ENCODE data around the gene NPFFR1.

Gene NPFFR1

DNA sequence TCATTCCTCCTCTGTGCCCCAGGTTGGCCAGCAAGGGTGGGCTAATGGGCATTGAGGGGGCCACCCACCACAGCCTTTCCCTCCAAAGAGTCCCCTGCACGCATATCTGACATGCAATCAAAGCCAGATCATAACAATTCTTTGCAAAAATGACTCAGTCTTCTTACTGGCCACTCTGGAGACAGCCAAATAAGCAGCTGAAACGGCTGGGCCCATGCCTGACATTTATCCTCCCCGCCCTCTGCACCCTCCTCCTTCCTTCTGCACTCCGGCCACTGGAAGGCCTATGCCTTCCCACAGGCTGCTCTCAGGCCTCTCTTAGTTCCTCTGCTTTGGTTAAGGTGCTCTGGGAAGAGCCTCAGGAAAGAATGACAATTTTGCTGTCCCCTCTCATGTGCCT lies 29.2 kb upstream of the NPFFR1 start:
- FAIRE-seq = no peak

DNA sequence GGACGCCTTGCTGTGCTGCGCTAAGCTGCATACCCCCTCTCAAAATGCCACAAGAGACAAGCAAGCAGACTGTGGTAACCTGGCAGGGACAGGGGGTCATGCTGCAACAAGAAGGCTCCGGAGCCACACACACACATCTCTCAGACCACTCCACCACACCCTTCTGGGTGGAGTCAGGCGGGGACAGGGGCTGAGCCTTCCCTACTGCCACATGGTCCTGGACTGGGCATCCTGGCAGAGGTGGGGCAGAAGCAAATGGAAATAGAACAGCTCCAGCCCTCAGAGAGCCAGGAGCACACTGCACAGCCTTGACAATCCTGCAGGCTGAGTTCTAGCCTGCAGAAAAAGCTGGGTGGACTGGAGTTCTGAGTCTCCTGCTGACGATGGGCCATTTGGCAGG lies 28.4 kb upstream of the NPFFR1 start:
- no peak for FAIRE-seq

DNA sequence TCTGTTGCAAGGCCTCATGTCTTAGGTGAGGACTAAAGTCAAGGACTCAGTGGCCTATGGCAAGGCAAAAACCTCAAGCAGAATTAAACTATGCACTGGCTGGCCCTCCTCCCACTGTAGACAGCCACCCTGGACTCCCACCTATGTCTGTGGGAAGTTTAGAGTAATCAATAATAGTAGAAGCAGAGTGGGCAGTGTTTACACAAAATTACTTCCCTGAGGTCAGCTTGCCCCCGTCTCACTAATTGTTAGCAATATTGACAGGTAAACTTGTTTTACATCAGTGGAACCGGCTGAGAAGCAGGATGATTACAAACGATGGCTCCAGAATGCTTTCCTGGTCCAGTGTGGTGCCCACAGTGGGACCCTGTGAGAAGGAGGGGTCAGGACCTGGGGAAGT lies 27.9 kb upstream of the NPFFR1 start:
- FAIRE-seq = no peak

DNA sequence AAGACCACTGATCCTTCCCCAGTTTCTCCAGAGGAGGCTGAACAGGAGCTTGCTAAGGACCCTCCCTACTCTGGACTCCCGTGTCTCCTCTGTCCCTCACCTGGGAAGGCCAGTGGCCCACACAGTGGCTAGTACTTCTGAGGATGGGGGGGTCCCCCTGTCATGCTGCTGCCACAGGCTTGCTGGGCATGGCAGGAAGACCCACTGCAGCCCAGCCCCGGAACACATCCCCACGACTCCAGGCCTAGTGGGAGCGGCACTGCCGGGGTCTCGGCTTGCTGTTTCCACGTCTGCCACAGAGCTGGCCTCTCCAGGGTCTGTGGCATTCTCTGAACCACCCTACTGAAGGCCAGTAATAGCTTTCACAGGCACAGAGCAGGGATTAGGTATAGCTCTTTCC lies 25.9 kb upstream of the NPFFR1 start:
- FAIRE-seq = no peak

DNA sequence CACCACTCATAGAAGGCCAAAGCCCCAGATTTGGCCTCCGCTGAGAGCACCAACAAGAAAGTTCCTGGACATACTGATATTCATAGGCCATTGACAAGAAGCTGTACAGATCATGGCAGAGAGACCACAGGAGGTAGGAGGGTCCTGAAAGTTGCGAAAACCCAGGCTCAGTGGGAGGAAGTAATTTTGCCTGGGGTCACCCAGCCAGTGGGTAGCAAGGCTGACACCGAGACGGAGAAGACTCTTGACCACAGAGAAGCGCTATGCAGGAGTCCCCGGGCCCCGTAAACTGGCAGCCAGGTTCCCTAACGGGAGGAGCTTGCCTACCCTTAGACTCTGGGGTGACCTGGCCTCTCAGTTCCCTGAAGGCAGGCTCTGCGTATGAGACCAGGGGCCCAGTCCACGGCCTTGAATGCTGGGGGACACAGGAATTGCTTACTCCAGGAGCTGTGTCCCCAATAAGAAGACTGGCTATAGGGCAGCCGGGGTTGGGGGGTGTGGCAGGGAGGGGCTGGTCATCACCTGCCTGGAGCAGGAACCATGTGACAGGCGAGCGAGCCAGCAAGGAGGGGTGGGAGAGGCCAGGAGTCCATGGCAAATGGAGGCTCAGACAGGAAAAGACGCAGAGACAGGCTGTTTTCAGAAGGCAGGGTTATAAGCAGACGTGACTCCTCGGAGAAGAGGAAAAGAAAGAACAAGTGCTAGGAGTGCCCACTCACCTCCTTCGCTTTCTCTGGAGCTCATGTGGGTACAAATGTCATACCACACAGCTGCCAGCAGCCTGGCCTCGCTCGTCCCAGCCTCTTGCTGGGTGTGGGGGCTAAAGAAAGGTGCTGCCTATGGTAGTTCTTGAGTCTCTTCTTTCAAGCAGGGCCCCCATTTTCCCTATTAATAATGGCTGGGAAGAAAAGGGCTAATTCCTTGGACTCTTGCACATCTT lies 24.6 kb upstream of the NPFFR1 start:
- no peak for FAIRE-seq

DNA sequence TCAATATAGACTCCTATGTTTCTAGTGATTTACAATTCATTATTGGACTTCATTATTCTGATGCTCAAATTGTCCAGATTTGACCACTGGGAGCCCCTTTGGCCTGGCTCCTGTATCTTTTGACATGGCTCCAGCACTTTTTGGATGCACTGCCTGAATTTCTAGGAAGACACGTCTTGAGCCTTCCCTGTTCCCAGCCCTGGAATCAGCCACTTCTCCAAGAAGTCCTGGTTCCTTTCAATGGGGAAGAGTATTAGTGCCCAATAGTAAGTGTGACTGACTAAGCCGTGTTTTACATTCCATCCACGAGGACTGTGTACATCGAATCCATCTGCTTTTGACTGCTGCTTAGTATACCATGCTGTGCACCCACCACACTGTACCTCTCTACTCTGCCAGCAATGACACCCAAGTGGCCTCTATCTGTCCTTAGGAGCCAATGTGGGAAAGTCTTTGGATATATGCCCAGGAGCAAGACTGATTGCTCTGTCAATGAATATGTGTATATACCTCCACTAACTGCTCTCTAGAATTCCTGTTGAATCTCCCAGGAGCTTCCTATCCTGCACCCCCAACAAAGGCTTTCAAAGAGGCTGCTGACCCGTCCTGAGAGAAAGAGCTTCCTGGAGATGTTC lies 23.2 kb upstream of the NPFFR1 start:
- no peak for FAIRE-seq

DNA sequence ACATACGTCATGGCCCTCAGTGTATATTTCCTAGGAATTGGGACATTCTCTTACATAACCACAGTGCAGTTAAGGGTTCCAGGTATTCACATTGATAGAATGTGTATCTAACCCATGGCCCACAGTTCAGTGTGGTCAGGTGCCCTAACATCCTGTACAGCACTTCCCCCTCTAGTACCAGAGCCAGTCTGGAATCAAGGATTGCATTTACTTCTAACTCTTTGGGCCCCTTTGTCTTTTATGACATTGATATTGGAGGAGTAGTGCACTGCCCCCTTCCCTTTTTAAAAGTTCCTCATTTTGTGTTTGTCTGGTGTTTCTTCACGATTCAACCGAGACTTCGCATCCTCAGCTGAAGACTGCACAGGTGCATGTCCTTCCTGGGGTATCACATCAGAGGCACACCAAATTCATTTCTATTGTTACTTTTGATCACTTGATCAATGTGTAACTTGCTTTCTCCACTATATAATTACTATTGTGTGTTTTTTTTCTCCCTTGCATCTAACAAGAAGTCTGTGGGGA lies 22.4 kb upstream of the NPFFR1 start:
- FAIRE-seq = no peak

DNA sequence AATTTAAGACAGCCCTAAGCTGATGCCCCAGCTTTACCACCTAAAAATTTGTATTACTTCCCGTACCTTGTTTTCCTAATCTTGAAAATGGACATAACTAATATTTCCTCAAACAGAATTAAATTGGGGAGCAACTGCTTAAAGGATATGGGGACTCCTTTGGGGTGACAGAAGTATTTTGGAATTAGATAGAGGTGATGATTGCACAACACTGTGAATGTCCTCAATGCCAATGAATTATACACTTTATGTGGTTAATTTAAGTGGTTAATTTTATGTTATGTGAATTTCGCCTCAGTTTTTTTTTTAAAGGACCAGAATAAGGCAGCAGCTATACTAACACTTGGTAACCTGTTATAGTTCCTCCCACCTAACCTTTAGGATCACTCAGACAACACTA lies 19.9 kb upstream of the NPFFR1 start:
- no peak for FAIRE-seq

DNA sequence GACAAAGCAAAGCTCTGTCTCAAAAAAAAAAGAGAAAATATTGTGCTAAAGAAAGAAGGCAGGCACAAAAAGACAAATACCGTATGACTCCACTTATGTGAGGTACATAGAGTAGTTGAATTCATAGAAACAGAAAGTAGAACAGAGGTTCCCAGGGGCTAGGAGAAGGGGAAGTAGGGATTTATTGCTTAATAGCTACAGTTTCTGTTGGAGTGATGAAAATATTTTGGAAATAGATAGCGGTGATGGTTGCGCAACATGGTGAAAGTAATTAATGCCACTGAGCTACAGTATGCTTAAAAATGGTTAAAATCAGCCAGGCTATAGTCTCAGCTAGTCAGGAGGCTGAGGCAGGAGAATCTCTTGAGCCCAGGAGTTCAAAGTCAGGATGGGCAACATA lies 18.5 kb upstream of the NPFFR1 start:
- FAIRE-seq = no peak

DNA sequence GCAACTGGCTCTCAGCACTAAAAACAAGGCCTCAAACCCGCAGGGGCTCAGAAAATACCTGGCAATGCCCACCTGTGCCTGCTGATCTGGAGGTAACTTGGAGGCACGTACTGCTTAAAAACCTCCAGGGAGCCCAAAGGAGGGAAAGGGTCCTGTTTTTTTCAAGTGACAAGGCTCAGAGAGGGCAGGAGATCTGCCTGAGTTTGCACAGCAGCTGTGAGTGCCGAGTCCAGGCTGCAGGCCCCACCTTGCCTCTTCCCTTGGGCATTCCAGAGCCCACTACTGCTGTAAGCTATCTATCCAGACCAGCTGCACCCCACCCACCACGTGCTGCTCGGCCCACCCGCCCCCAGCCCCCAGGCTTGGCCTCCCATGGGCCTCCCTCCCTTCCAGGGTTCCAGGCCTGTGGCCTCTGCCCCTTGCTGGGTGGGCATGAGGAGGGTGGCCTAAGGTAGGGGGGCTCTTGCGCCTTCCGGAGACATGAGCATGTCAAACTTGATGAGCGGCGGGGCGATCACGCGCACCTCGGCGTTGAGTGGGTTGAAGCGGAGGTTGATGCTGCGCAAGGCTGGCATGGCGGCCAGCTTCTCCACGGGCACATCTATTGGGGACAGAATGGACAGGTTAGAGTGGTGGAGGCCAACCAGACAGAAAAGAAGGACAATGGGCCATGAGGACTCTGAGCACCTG lies 17.2 kb upstream of the NPFFR1 start:
- no peak for FAIRE-seq

DNA sequence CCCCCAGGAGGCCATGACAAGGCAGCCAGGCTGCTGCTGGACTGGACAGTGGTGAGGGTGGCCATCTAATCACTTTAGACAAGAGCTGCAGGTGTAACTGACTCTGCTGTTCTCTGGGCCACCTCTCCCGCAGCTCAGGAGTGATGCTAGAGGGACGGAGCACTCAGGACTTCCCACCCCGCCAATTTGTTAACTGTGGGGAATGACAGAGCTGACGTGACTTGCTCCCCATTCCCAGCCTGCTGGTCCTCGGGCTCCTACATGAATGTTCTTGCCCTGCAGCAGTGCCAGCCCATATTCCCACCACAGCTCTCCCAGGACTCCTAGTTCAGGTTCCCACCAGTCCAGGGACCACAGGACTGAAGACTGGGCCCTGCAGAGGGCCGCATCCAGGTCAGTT lies 16.7 kb upstream of the NPFFR1 start:
- FAIRE-seq = no peak

DNA sequence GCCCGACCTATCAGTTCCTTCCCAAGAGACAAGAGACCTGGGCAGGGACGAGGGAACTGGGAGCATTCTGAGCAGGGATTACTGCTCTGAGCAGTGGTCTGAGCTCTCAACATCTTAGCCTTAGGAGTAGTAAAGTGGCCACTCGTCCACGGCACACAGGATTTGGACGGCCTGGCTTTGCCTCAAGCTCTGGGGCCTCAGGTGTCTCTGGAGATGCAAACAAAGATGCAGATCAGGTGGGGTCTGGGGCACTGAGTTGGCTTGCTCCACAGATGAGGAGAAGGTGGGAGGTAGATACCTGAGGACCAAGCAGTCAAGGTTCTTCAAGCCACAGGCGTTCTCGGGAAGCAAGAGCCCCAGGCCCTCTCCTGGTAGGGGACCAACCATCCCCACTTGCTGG lies 16.1 kb upstream of the NPFFR1 start:
- FAIRE-seq = no peak

DNA sequence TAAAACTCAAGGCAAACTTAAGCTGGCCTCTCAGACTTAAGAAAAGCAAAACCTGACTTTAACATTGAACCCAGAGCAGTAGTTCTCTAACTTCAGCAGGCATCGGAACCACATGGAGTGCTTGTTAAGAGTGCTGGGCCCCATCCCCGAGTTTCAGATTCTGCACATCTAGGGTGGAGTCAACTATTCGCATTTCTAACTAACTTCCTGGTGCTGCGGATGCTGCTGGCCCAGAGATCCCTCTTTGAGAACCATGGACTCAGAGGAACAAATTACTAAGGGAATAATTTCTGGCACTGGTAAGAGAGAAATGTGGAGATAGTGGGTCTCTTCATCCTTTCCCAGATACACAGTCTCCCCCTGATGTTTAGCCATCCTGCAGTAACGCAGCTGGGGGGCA lies 14.6 kb upstream of the NPFFR1 start:
- FAIRE-seq = no peak

DNA sequence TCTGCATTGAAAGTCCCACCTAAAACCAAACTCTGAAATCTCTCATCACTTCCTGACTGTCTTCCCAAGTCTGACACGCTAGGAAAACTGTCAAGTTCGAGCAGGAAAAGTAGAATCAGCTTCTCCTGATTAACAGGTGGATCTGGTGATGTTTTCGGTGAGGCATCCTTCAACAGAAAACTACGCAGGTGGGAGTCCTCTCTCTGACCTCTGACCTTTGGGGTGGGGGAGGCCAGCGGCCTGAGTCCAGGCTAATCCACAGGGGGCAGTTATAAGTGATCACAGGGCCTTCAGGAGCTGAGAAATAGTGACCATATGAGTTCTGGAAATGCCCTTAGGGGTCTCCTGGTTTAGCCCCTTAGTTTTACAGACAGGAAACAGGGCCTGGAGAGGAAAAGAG lies 13.4 kb upstream of the NPFFR1 start:
- no peak for FAIRE-seq

DNA sequence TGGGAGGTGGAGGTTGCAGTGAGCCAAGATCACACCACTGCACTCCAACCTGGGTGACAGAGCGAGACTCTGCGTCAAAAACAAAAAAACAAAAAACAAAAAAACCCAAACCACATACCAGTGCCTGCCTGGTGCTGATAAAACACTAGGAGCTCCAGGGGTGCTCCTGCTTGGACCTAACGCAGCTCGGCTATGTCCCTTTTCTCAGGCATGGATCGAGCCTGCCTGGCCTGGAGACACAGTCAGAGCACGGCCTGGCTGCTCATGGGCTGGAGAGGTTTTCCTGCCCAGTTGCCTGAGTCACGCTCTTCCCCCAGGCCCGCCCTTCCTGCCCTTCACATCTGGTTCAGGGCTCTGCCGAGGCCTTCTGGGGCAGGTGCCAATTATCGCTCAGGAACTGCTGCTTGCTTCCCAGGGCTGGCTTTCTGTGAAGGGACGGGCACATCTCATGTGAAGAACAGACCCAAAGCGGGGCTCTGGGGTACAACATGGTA lies 12.6 kb upstream of the NPFFR1 start:
- FAIRE-seq = no peak

DNA sequence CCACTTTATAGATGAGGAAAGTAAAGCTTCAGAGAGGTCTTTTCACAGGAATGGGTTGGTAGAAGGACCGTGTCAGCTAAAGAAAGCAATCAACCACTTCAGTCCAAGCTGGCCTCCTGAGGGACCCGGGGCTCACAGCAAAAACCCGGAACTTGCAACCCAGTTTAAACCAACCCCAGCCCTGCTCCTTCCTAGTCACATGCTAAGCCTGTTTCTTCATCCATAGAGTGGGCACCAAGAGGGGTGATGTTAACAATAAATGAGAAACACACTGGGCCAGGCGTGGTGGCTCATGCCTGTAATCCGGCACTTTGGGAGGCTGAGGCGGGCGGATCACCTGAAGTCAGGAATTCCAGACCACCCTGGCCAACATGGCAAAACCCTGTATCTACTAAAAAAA lies 12.1 kb upstream of the NPFFR1 start:
- no peak for FAIRE-seq

DNA sequence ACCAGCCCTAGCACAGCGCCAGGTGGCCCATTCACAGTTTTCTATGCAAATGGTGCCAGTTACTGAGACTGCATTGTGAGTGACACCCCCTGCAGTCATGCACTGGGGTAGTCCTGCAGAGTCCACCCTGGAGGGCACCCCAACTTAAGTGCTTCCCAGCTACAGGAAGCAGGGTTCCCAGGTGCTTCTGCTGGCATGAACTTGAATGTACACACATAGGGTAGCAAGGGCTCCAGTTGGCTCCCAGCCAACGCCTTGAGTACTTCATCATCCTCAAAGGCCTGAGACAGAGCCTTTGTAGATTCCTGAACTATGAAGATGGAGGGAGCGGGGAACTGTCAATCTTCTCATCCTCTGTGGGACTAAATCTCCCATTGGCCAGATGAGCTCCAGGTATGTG lies 11.5 kb upstream of the NPFFR1 start:
- FAIRE-seq = no peak

DNA sequence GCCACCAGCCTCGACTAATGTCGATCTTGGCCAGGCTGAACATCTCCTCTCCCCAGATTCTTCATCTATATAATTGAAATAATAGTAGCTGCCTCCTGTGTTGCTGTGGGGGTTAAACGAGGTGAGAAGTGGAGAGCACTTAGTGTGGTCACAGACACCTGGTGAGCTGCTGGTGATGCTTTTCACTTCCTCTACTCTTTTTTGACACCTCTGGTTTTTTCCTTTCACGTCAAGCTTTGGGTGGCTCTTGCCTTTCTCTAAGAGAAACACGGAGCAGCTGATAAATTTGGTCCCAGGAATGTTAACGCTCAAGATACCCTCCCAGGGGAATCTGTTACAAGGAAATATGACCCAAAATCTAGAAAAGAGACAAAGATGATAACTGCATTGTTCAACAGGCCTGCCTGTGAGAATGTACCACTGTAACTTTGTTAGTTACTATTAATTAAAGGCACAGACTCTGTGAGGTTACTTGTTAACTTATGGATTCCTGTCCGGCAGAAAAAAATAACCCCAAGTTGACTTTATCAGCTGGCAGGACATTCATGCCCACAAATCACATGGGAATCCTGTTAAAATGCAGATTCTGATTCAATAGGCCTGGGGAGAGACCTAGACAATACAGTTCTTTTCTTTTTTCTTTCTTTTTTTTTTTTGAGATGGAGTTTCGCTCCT lies 9.5 kb upstream of the NPFFR1 start:
- no peak for FAIRE-seq

DNA sequence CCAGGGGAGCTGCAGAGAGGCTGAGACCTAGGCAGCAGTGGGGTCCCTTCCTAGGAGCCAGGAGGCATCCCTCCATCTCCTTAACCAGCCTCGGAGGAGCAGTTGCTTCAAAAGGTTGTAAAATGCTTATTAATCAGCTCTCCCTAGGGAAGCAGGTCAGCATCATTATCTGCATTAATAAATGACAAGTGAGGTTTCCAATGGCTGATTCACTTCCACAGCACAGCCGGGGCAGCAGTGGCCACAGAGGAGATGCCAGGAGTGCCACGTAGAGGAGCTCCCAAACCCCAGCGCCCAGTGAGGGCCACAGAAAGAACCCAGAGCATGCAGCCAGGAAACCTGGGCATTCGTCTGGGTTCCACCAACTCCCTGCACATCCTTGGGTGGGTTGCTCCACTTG lies 8.2 kb upstream of the NPFFR1 start:
- no peak for FAIRE-seq

DNA sequence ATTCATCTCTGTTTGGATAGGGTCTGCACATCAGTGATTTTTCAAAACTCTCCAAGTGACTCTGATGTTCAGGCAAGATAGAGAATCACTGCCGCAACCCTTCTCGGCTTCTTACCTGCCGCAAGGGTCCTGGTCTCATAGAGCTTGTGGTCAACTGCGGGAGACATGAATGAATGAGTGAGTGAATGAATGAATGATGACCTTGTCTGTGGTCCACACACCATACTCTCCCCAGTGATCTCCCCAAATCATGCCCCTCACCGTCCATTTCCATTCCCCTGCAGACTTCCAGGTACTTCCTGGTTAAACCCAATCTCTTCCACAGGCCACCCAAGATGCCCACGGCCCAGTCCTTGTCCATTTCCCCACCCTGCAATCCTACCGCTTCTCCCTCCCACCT lies 5.9 kb upstream of the NPFFR1 start:
- FAIRE-seq = no peak

DNA sequence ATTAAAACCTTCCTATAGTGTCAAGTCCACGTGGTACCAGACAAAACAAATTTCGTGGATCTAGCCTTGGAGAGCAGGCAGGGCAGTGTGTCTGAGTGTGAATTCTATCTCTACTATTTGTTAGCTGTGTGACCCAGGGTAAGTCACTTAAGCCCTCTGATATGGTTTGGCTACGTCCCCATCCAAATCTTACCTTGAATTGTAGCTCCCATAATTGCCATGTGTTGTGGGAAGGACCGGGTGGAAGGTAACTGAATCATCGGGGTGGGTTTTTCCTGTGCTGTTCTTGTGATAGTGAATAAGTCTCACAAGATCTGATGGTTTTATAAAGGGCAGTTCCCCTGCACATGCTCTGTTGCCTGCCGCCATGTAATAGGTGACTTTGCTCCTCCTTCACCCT lies 2.8 kb upstream of the NPFFR1 start:
- no peak for FAIRE-seq

DNA sequence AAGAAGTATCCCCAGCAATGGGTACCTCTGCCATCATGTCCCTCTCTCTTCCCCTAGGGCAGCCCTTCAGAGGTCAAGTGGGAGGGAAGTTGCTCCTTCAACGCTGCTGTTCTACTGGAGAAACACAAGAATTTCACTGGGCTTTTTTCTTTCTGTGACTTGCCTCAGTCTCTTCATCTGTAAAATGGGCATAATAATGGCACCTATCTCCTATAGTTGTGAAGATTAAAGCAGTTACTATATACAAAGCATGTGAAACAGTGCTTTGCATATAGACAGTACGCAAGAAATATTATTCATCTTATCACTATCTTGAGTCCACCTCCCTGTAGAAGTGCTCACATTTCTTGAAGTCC lies 1.6 kb upstream of the NPFFR1 start:
- FAIRE-seq = no peak

Data from endometrium (tissue), 2 donors.